Measurements from ENCODE around the gene SWI5. TPM values are rescaled to one million over a fixed set of nuclear protein-coding genes. Genes with fewer than 3 reads are reported as not detected.
A peak's percentile ranks its signal among the peaks of the same experiment; 100 is the strongest.

The SWI5 gene
- total RNA-seq, 1 donor from 2014 or later: 16.2 TPM

GRCh38 chr9:128233817-128234406, 42.2 kb upstream of the SWI5 start:
- TF ChIP-seq CTCF (IDR thresholded peaks at IDR 0.05; ENCODE audit: borderline replicate concordance): no peak
- Histone ChIP-seq H3K36me3 (no peaks in the 10 kb centered on the region), H3K4me1 (no peaks in the 10 kb centered on the region), H3K9me3 (replicated peaks) (no peaks in the 10 kb centered on the region), H3K4me3 (no peak overlapping the region), H3K27me3 (ENCODE audit: low read depth) (peaks cover 4% of the 10 kb centered on the region), H3K27ac (replicated peaks) (no peak overlapping the region)
- intact Hi-C loops (cut with micrococcal nuclease): no loop called here
- DNase-seq: no peak

- Histone ChIP-seq H3K27me3 (ENCODE audit: low read depth) (no peaks in the 10 kb centered on the region), H3K4me3 (no peak overlapping the region), H3K36me3 (no peaks in the 10 kb centered on the region), H3K27ac (replicated peaks) (peak overlapping the region; percentile 79), H3K9me3 (replicated peaks) (no peaks in the 10 kb centered on the region), H3K4me1 (peaks cover 28% of the 10 kb centered on the region)
- intact Hi-C loops (cut with micrococcal nuclease): no loop called here
- TF ChIP-seq CTCF (IDR thresholded peaks at IDR 0.05; ENCODE audit: borderline replicate concordance): no peak
- DNase-seq: no peak
These were observed 34.0 kb upstream of the SWI5 start for GRCh38 chr9:128242124-128242523.

GRCh38 chr9:128242828-128243214, 33.3 kb upstream of the SWI5 start:
- intact Hi-C loops (cut with micrococcal nuclease): no loop called here
- Histone ChIP-seq H3K4me1 (peaks cover 28% of the 10 kb centered on the region), H3K36me3 (no peaks in the 10 kb centered on the region), H3K27ac (replicated peaks) (peak overlapping the region; percentile 79), H3K27me3 (ENCODE audit: low read depth) (no peaks in the 10 kb centered on the region), H3K4me3 (peak overlapping the region; percentile 62), H3K9me3 (replicated peaks) (no peaks in the 10 kb centered on the region)
- peak; percentile 54 for DNase-seq
- TF ChIP-seq CTCF (IDR thresholded peaks at IDR 0.05; ENCODE audit: borderline replicate concordance): no peak

GRCh38 chr9:128243215-128244018, 32.7 kb upstream of the SWI5 start:
- Histone ChIP-seq H3K4me1 (peaks cover 28% of the 10 kb centered on the region), H3K4me3 (peak overlapping the region; percentile 62), H3K27ac (replicated peaks) (peak overlapping the region; percentile 79), H3K27me3 (ENCODE audit: low read depth) (no peaks in the 10 kb centered on the region), H3K9me3 (replicated peaks) (no peaks in the 10 kb centered on the region), H3K36me3 (no peaks in the 10 kb centered on the region)
- intact Hi-C loops (cut with micrococcal nuclease): no loop called here
- no peak for TF ChIP-seq CTCF (IDR thresholded peaks at IDR 0.05; ENCODE audit: borderline replicate concordance)
- DNase-seq: peak; percentile 51

GRCh38 chr9:128244091-128244836, 31.8 kb upstream of the SWI5 start:
- intact Hi-C loops (cut with micrococcal nuclease): no loop called here
- H3K4me3 ChIP-seq: peak overlapping the region; percentile 62
- H3K9me3 ChIP-seq (replicated peaks): no peaks in the 10 kb centered on the region
- no peak for TF ChIP-seq CTCF (IDR thresholded peaks at IDR 0.05; ENCODE audit: borderline replicate concordance)
- no peak for DNase-seq
- peak overlapping the region; percentile 79 for H3K27ac ChIP-seq (replicated peaks)
- no peaks in the 10 kb centered on the region for H3K27me3 ChIP-seq (ENCODE audit: low read depth)
- H3K36me3 ChIP-seq: no peaks in the 10 kb centered on the region
- peaks cover 28% of the 10 kb centered on the region for H3K4me1 ChIP-seq
